DMS53 treated with DMSO at 0.1 percent for 48 hours (cell line): ENCODE data around the gene SLC19A1.

Source experiments
- DNase-seq: peaks from one replicate; lab custom pipeline; 2025; ENCODE audit not compliant: unreplicated experiment; lab: John Stamatoyannopoulos, UW

Gene SLC19A1

GRCh38 chr21:45494135-45494850 is 47.9 kb downstream of the SLC19A1 start:
- no peak for DNase-seq

- DNase-seq: no peak
Observed at GRCh38 chr21:45493401-45494001, 48.7 kb downstream of the SLC19A1 start.

GRCh38 chr21:45492765-45493164 is 49.5 kb downstream of the SLC19A1 start:
- no peak for DNase-seq

GRCh38 chr21:45491623-45492022 is 50.6 kb downstream of the SLC19A1 start:
- no peak for DNase-seq

- DNase-seq: no peak
Observed at GRCh38 chr21:45491056-45491455, 51.2 kb downstream of the SLC19A1 start.

- no peak for DNase-seq
Observed at GRCh38 chr21:45490049-45490731, 52.0 kb downstream of the SLC19A1 start.

GRCh38 chr21:45489722-45489982 is 52.6 kb downstream of the SLC19A1 start:
- no peak for DNase-seq

GRCh38 chr21:45488931-45489721 is 53.1 kb downstream of the SLC19A1 start:
- DNase-seq: no peak

- no peak for DNase-seq
Observed at GRCh38 chr21:45487891-45488600, 54.2 kb downstream of the SLC19A1 start.

- DNase-seq: no peak
Observed at GRCh38 chr21:45487161-45487806, 55.0 kb downstream of the SLC19A1 start.

- no peak for DNase-seq
Observed at GRCh38 chr21:45486443-45487160, 55.6 kb downstream of the SLC19A1 start.

GRCh38 chr21:45485686-45486442 is 56.4 kb downstream of the SLC19A1 start:
- DNase-seq: no peak

GRCh38 chr21:45484318-45484717 is 57.9 kb downstream of the SLC19A1 start:
- DNase-seq: no peak

- no peak for DNase-seq
Observed at GRCh38 chr21:45482899-45483821, 59.1 kb downstream of the SLC19A1 start.

GRCh38 chr21:45481977-45482898 is 60.0 kb downstream of the SLC19A1 start:
- no peak for DNase-seq

- no peak for DNase-seq
Observed at GRCh38 chr21:45481566-45481965, 60.7 kb downstream of the SLC19A1 start.
